Measurements from ENCODE around the gene SIAH2.

The SIAH2 gene

GRCh38 chr3:150763122-150763840 lies at the start of gene SIAH2:
Gene SIAH2, minus strand, starts transcription at chr3:150763169. Its CDS starts 320 bp downstream, at chr3:150762849.
- no peak for TF ChIP-seq CTCF (IDR thresholded peaks at IDR 0.05)
- DNase-seq: peak; percentile 92 to 96
- H3K27me3 ChIP-seq: no peaks in the 10 kb centered on the region
- peak within 1 kb of the TSS; percentile 99 for H3K27ac ChIP-seq
- peaks cover 3 to 40% (median 24%) of the 10 kb centered on the region in 4 donors for H3K4me1 ChIP-seq
- intact Hi-C loops (cut with DNase I; ENCODE audit: low total_unique reads): loop anchor here (5.0 to 10.0 kb wide), 3 partner anchors 161 to 358 kb away; partner anchors contain the start of genes EIF2A, SELENOT, SERP1 and TSC22D2
- no peaks in the 10 kb centered on the region for H3K36me3 ChIP-seq
- H3K9me3 ChIP-seq: no peaks in the 10 kb centered on the region
- peak within 1 kb of the TSS; percentile 77 to 90 for H3K4me3 ChIP-seq

GRCh38 chr3:150811984-150812383 lies 49.0 kb upstream of the SIAH2 start:
- Histone ChIP-seq H3K36me3 (no peaks in the 10 kb centered on the region), H3K9me3 (no peaks in the 10 kb centered on the region), H3K27me3 (no peaks in the 10 kb centered on the region), H3K4me3 (no peak overlapping the region), H3K27ac (no peak overlapping the region), H3K4me1 (no peaks in the 10 kb centered on the region)
- TF ChIP-seq CTCF (IDR thresholded peaks at IDR 0.05): no peak
- DNase-seq: no peak
- intact Hi-C loops (cut with DNase I; ENCODE audit: low total_unique reads): no loop called here

GRCh38 chr3:150810641-150811040 lies 47.7 kb upstream of the SIAH2 start:
- DNase-seq: no peak
- no peaks in the 10 kb centered on the region for H3K9me3 ChIP-seq
- H3K27ac ChIP-seq: no peak overlapping the region
- H3K36me3 ChIP-seq: no peaks in the 10 kb centered on the region
- no peak for TF ChIP-seq CTCF (IDR thresholded peaks at IDR 0.05)
- no peak overlapping the region for H3K4me3 ChIP-seq
- no peaks in the 10 kb centered on the region for H3K27me3 ChIP-seq
- no peaks in the 10 kb centered on the region for H3K4me1 ChIP-seq
- intact Hi-C loops (cut with DNase I; ENCODE audit: low total_unique reads): no loop called here

GRCh38 chr3:150806185-150806835 lies 43.3 kb upstream of the SIAH2 start:
- Histone ChIP-seq H3K4me1 (no peaks in the 10 kb centered on the region), H3K36me3 (no peaks in the 10 kb centered on the region), H3K27me3 (no peaks in the 10 kb centered on the region), H3K27ac (no peak overlapping the region), H3K4me3 (no peak overlapping the region), H3K9me3 (no peaks in the 10 kb centered on the region)
- TF ChIP-seq CTCF (IDR thresholded peaks at IDR 0.05): no peak
- no peak for DNase-seq
- intact Hi-C loops (cut with DNase I; ENCODE audit: low total_unique reads): no loop called here

- no peak for TF ChIP-seq CTCF (IDR thresholded peaks at IDR 0.05)
- H3K36me3 ChIP-seq: no peaks in the 10 kb centered on the region
- H3K9me3 ChIP-seq: no peaks in the 10 kb centered on the region
- intact Hi-C loops (cut with DNase I; ENCODE audit: low total_unique reads): no loop called here
- H3K4me1 ChIP-seq: no peaks in the 10 kb centered on the region
- H3K27ac ChIP-seq: no peak overlapping the region
- no peaks in the 10 kb centered on the region for H3K27me3 ChIP-seq
- no peak overlapping the region for H3K4me3 ChIP-seq
- DNase-seq: no peak
These were observed 42.4 kb upstream of the SIAH2 start for GRCh38 chr3:150805354-150805753.
